Endothelial cell of umbilical vein (primary cell): ENCODE measurements around the gene CBL.

Source experiments
- CTCF ChIP-seq, 2 donors: IDR thresholded peaks; 1 replicate in 1 of 2; 2 replicates in 1 of 2; pipeline ENCODE4 v1.5.1; 2011; ENCODE audit warnings: low read length in 2 of 2, mild to moderate bottlenecking in 2 of 2, moderate library complexity in 2 of 2, control low read depth in 1 of 2, inconsistent platforms in 1 of 2, low read depth in 1 of 2; ENCODE audit not compliant: insufficient read depth in 1 of 2; ENCODE audit errors: extremely low read depth in 1 of 2
- EZH2 ChIP-seq: IDR thresholded peaks from 2 replicates; pipeline ENCODE4 v1.6.1; 2012; ENCODE audit warnings: borderline replicate concordance, low read depth, mild to moderate bottlenecking, moderate library complexity, low read length, inconsistent platforms; ENCODE audit not compliant: severe bottlenecking
- GATA2 ChIP-seq: IDR thresholded peaks from 2 replicates; pipeline ENCODE4 v1.7.0; 2011; ENCODE audit warnings: low read depth, mild to moderate bottlenecking, moderate library complexity, mixed read lengths, low read length; ENCODE audit not compliant: insufficient read length, insufficient read depth
- JUN ChIP-seq: IDR thresholded peaks from 2 replicates; pipeline ENCODE4 v1.6.1; 2011; ENCODE audit warnings: borderline replicate concordance, low read depth; ENCODE audit not compliant: insufficient read length, insufficient read depth
- MAX ChIP-seq: IDR thresholded peaks from 2 replicates; pipeline ENCODE4 v1.6.1; 2011; ENCODE audit not compliant: insufficient read depth, insufficient read length
- MYC ChIP-seq: IDR thresholded peaks from one replicate; pipeline ENCODE4 v1.6.1; 2011; ENCODE audit warnings: mild to moderate bottlenecking, low read depth, low read length
- POLR2A ChIP-seq: IDR thresholded peaks from 2 replicates; pipeline ENCODE4 v1.6.1; 2012; ENCODE audit warnings: low read depth, mild to moderate bottlenecking, control low read depth, low read length
- POLR2AphosphoS5 ChIP-seq: IDR thresholded peaks from 2 replicates; pipeline ENCODE4 v1.6.1; 2012; ENCODE audit warnings: low read depth, mild to moderate bottlenecking, control low read depth, low read length, moderate library complexity; ENCODE audit not compliant: insufficient read depth

GRCh38 chr11:119319700-119320239 is 113.6 kb downstream of the CBL start:
- TF ChIP-seq EZH2 (no peak), CTCF (IDR thresholded peaks at IDR 0.05; ENCODE audit: extremely low read depth in 1 of 2, insufficient read depth in 1 of 2, low read depth in 1 of 2, low read length in 2 of 2) (no peak), MAX (no peak), POLR2A (peak; percentile 48), POLR2AphosphoS5 (peak; percentile 86), JUN (no peak), GATA2 (peak; percentile 92), MYC (peak; percentile 58)
